ES-I3 (cell line): ENCODE results near the gene SLC2A5.

Source experiments
- H3K36me3 ChIP-seq: 2 replicates; pipeline ENCODE4 v1.6.1; 2013; ENCODE audit warnings: mild to moderate bottlenecking, low read length, control low read depth, moderate library complexity; ENCODE audit not compliant: insufficient read depth
- H3K4me1 ChIP-seq: 2 replicates; pipeline ENCODE4 v1.6.1; 2013; ENCODE audit warnings: mild to moderate bottlenecking, control low read depth, low read length; ENCODE audit not compliant: insufficient read depth
- H3K9ac ChIP-seq: 2 replicates; pipeline ENCODE4 v1.6.1; 2013; ENCODE audit warnings: low read depth, mild to moderate bottlenecking, low read length, moderate library complexity
- H3K9me3 ChIP-seq: 2 replicates; pipeline ENCODE4 v1.6.1; 2013; ENCODE audit warnings: mild to moderate bottlenecking, low read length, moderate library complexity; ENCODE audit not compliant: control insufficient read depth, insufficient read depth

Gene SLC2A5

GRCh38 chr1:9061252-9061960 lies 8.0 kb downstream of the SLC2A5 start:
- no peaks in the 10 kb centered on the region; the same call in 1 of the 2 replicates for H3K4me1 ChIP-seq
- H3K36me3 ChIP-seq, result no peaks in the 10 kb centered on the region
- H3K9me3 ChIP-seq, result no peaks in the 10 kb centered on the region
- no peak overlapping the region for H3K9ac ChIP-seq

DNA sequence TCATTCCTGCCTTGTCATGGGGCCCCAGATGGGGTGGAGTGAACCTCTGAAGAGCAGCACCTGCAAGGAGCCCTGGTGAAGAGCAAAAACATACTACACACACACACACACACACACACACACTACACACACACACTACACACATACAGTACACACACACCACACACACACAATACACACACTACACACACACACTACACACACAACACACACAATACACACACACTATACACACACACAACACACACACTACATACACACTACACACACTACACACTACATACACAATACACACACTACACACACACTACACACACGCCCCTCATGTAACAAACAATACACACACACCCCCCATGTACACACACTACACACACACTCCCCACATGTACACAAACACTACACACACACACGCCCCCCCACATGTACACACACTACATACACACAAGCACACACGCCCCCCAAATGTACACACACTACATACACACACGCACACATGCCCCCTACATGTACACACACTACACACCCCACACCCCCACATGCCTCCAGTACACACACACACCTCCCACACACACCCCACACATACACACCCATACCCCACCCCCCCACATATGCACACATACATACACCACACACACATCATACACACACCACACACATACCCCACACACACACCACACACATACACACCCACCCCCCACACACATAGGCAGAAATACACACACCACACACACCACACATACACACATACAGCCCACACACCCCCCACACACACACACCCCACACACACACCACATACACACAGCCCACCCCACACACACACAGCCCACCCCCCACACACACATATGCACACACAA lies 9.3 kb downstream of the SLC2A5 start:
- H3K36me3 ChIP-seq, result no peaks in the 10 kb centered on the region
- no peak overlapping the region for H3K9ac ChIP-seq
- no peaks in the 10 kb centered on the region for H3K9me3 ChIP-seq
- H3K4me1 ChIP-seq, result no peaks in the 10 kb centered on the region; the same call in 1 of the 2 replicates

DNA sequence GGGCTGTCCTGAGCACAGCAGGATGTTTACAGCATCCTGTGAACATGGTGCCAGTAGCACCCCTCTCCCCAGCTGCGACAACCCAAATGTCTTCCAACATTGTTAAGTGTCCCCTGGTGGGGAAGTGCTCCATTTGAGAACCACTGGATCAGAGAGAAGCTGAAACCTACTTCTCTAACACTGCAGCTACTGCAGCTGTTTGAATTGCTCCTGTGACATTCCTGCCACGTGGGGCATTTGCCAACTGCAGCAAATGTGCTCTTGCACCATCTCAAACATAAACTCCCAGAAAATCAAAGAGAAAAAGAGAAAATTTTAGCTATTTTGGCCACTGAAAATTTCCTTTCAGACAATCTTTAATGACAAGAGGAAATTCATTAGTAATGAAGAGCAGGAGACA lies 11.0 kb downstream of the SLC2A5 start:
- no peaks in the 10 kb centered on the region for H3K36me3 ChIP-seq
- no peak overlapping the region for H3K9ac ChIP-seq
- H3K9me3 ChIP-seq, result no peaks in the 10 kb centered on the region
- no peaks in the 10 kb centered on the region; the same call in 1 of the 2 replicates for H3K4me1 ChIP-seq

DNA sequence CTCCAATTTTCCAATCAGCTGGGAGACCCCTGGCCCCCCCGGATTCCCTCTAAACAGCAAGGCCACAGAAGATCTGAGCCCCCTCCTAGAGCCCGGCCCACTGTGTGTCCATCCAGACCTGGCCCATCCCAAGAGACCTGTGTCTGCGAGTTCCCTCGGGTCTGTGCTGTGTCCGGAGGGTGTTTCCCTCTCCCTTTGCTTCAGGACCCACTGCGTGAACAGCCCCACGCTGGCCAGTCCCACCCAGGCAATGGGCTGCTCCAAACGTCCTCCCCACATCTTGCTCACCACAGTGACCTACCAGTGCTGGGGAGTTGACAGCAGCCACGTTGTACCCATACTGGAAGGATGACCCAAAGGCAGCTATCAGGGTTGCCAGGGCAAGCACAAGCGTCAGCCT lies 11.6 kb downstream of the SLC2A5 start:
- Histone ChIP-seq H3K36me3 (no peaks in the 10 kb centered on the region), H3K9me3 (no peaks in the 10 kb centered on the region)

GRCh38 chr1:9052272-9053049 lies 17.0 kb downstream of the SLC2A5 start:
- Histone ChIP-seq H3K36me3 (no peaks in the 10 kb centered on the region), H3K9me3 (no peaks in the 10 kb centered on the region), H3K9ac (no peak overlapping the region), H3K4me1 (peaks cover 11% of the 10 kb centered on the region; the same call in 1 of the 2 replicates)

More for the DNA sequence above, 11.6 kb downstream of the SLC2A5 start:
- H3K4me1 ChIP-seq, result no peaks in the 10 kb centered on the region; the same call in 1 of the 2 replicates
- H3K9ac ChIP-seq, result no peak overlapping the region

- Histone ChIP-seq H3K4me1 (peaks cover 11% of the 10 kb centered on the region; the same call in 1 of the 2 replicates), H3K9me3 (no peaks in the 10 kb centered on the region), H3K9ac (no peak overlapping the region), H3K36me3 (no peaks in the 10 kb centered on the region)
Observed at GRCh38 chr1:9051379-9051778, 18.1 kb downstream of the SLC2A5 start.

- H3K9me3 ChIP-seq, result no peaks in the 10 kb centered on the region
- H3K4me1 ChIP-seq, result peaks cover 11% of the 10 kb centered on the region; the same call in 1 of the 2 replicates
- no peaks in the 10 kb centered on the region for H3K36me3 ChIP-seq
- no peak overlapping the region for H3K9ac ChIP-seq
Observed at GRCh38 chr1:9050803-9051202, 18.6 kb downstream of the SLC2A5 start.

DNA sequence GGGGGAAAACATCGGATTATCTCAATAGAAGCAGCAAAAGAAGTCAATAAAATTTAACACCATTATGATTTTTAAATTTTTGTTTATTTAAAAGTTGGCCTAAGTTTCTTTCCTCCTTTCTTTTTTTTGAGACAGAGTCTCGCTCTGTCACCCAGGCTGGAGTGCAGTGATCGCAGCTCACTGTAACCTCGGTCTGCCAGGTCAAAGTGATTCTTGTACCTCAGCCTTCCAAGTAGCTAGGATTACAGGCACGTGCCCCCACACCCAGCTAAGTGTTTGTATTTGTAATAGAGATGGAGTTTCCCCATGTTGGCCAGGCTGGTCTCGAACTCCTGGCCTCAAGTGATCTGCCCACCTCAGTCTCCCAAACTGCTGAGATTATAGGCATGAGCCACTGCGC lies 20.9 kb downstream of the SLC2A5 start:
- no peak overlapping the region for H3K9ac ChIP-seq
- H3K36me3 ChIP-seq, result no peaks in the 10 kb centered on the region
- H3K9me3 ChIP-seq, result no peaks in the 10 kb centered on the region
- peaks cover 11% of the 10 kb centered on the region; the same call in 1 of the 2 replicates for H3K4me1 ChIP-seq

- no peaks in the 10 kb centered on the region for H3K36me3 ChIP-seq
- no peaks in the 10 kb centered on the region for H3K9me3 ChIP-seq
- peaks cover 11% of the 10 kb centered on the region; the same call in 1 of the 2 replicates for H3K4me1 ChIP-seq
- H3K9ac ChIP-seq, result no peak overlapping the region
Observed at GRCh38 chr1:9047019-9047418, 22.4 kb downstream of the SLC2A5 start.

DNA sequence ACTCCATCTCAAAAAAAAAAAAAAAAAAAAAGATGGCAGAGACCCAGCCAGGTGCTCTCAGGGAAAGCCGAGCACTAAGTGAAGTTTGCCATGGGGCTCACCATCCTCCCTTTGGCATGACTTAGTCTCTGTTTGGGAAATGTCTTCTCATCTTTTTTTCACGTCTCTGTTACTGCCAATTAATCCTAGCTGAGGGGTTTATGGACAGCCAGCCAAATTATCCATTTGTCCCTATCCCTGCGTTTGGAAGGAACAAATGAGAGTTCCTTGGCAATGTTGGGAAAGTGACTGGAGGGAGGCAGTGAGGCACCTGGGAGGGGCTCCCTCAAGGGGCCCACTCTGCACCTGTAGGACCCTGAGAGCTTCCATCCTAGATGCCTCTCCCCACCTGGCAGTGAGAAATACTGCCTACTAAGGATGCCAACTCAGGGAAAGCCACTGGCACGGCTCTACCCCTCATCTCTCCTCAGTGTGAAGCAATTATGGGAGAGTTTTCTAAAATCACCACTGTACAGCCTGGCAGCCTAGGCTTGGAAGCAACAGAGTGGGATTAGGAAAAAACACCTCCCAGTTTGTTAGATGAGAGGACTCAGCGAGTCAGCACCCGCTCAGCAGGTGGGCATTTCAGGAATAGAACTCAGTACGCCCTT lies 23.4 kb downstream of the SLC2A5 start:
- H3K4me1 ChIP-seq, result peaks cover 3% of the 10 kb centered on the region; the same call in 1 of the 2 replicates
- no peaks in the 10 kb centered on the region for H3K36me3 ChIP-seq
- H3K9me3 ChIP-seq, result no peaks in the 10 kb centered on the region
- H3K9ac ChIP-seq, result no peak overlapping the region

- Histone ChIP-seq H3K4me1 (no peaks in the 10 kb centered on the region), H3K9ac (no peak overlapping the region), H3K36me3 (no peaks in the 10 kb centered on the region), H3K9me3 (no peaks in the 10 kb centered on the region)
Observed at GRCh38 chr1:9044236-9044635, 25.2 kb downstream of the SLC2A5 start.

GRCh38 chr1:9042272-9042671 lies 27.2 kb downstream of the SLC2A5 start:
- Histone ChIP-seq H3K9me3 (no peaks in the 10 kb centered on the region), H3K36me3 (no peaks in the 10 kb centered on the region), H3K4me1 (no peaks in the 10 kb centered on the region), H3K9ac (no peak overlapping the region)

GRCh38 chr1:9041116-9041779 lies 28.2 kb downstream of the SLC2A5 start:
- H3K9ac ChIP-seq, result no peak overlapping the region
- H3K36me3 ChIP-seq, result no peaks in the 10 kb centered on the region
- H3K4me1 ChIP-seq, result no peaks in the 10 kb centered on the region
- no peaks in the 10 kb centered on the region for H3K9me3 ChIP-seq
